RWPE2 (cell line): Measurements from ENCODE around the gene LRRC74B.
"Not testable (repeated sequence)": the region's sequence is repeated elsewhere in the genome, so short reads cannot be mapped to it uniquely, and the experiment has no call there.

ENCODE experiments used
- ATAC-seq: fragments of 200-7000 bp; cut with Tn5 transposase; 3 replicates; pipeline ENCODE4 v1.9.1; 2021; ENCODE audit warnings: low read depth
- DNase-seq: peaks from one replicate; pipeline ENCODE4 v3.0.0-alpha.2; 2020; ENCODE audit warnings: low spot score
- H3K27ac ChIP-seq: fragments of 450-650 bp; 2 replicates; pipeline ENCODE4 v1.5.1; 2017; ENCODE audit warnings: mild to moderate bottlenecking; ENCODE audit not compliant: poor library complexity, severe bottlenecking
- H3K27me3 ChIP-seq: fragments of 250-450 bp; sonication (Bioruptor Pico); 2 replicates; pipeline ENCODE4 v1.5.1; 2021; ENCODE audit warnings: mild to moderate bottlenecking, moderate library complexity; ENCODE audit not compliant: insufficient read depth, poor library complexity, severe bottlenecking
- H3K36me3 ChIP-seq: fragments of 250-450 bp; sonication (Bioruptor Pico); 2 replicates; pipeline ENCODE4 v1.5.1; 2020; ENCODE audit warnings: low read depth, mild to moderate bottlenecking, moderate library complexity
- H3K4me1 ChIP-seq: fragments of 250-450 bp; sonication (Bioruptor Pico); 2 replicates; pipeline ENCODE4 v1.5.1; 2021; ENCODE audit warnings: mild to moderate bottlenecking, moderate library complexity; ENCODE audit not compliant: insufficient read depth, poor library complexity, severe bottlenecking
- H3K4me3 ChIP-seq: fragments of 250-450 bp; sonication (Bioruptor Pico); 2 replicates; pipeline ENCODE4 v1.5.1; 2021; ENCODE audit warnings: mild to moderate bottlenecking, moderate library complexity; ENCODE audit not compliant: severe bottlenecking
- H3K9me3 ChIP-seq: fragments of 250-450 bp; sonication (Bioruptor Pico); 2 replicates; pipeline ENCODE4 v1.5.1; 2021; ENCODE audit warnings: mild to moderate bottlenecking, moderate library complexity; ENCODE audit not compliant: severe bottlenecking
- CTCF ChIP-seq: fragments of 450-650 bp; IDR thresholded peaks from one replicate; pipeline ENCODE4 v1.5.1; 2017; ENCODE audit warnings: mild to moderate bottlenecking, moderate library complexity; ENCODE audit not compliant: poor library complexity, severe bottlenecking

The LRRC74B gene

DNA sequence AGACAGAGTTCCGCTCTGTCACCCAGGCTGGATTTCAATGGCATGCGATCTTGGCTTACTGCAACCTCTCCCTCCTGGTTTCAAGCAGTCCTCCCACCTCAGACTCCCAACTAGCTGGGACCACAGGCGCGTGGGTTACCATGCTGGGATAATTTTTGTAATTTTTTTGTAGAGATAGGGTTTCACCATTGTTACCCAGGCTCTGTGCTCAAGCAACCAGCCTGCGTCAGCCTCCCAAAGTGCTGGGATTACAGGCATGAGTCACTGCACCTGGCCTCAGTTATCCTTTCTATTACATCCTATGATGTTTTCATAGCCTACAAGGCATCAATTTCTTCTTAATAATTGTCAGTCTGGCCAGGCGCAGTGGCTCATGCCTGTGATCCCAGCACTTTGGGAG lies 36.5 kb downstream of the LRRC74B start:
- no peak for TF ChIP-seq CTCF
- H3K36me3 ChIP-seq: no peaks in the 10 kb centered on the region
- no peaks in the 10 kb centered on the region for H3K27me3 ChIP-seq
- ATAC-seq (no peak), DNase-seq (no peak)
- H3K27ac ChIP-seq: no peak overlapping the region
- H3K4me1 ChIP-seq: no peaks in the 10 kb centered on the region
- peaks cover 1% of the 10 kb centered on the region for H3K9me3 ChIP-seq
- no peak overlapping the region for H3K4me3 ChIP-seq

- no peak overlapping the region for H3K27ac ChIP-seq
- no peaks in the 10 kb centered on the region for H3K4me1 ChIP-seq
- no peaks in the 10 kb centered on the region for H3K27me3 ChIP-seq
- no peak for DNase-seq
- ATAC-seq: no peak
- H3K4me3 ChIP-seq: no peak overlapping the region
- TF ChIP-seq CTCF: no peak
- peaks cover 1% of the 10 kb centered on the region for H3K9me3 ChIP-seq
- H3K36me3 ChIP-seq: no peaks in the 10 kb centered on the region
Measured at GRCh38 chr22:21087119-21087518, 41.4 kb downstream of the LRRC74B start.

DNA sequence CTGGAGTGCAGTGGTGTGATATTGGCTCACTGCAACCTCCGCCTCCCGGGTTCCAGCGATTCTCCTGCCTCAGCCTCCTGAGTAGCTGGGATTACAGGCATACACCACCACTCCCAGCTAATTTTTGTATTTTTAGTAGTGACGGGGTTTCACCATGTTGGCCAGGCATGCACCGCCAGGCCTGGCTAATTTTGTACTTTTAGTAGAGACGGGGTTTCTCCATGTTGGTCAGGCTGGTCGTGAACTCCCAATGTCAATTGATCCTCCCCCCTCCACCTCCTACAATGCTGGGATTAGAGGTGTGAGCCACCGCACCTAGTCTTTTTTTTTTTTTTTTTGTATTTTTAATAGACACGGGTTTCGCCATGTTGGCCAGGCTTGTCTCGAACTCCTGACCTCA lies 42.2 kb downstream of the LRRC74B start:
- not testable (repeated sequence) for H3K27ac ChIP-seq, H3K27me3 ChIP-seq, H3K9me3 ChIP-seq, H3K36me3 ChIP-seq, H3K4me3 ChIP-seq, DNase-seq, H3K4me1 ChIP-seq, ATAC-seq

- not testable (repeated sequence) for H3K9me3 ChIP-seq, H3K4me1 ChIP-seq, DNase-seq, H3K36me3 ChIP-seq, H3K27ac ChIP-seq, ATAC-seq, H3K4me3 ChIP-seq, H3K27me3 ChIP-seq
Measured at GRCh38 chr22:21091220-21091619, 45.5 kb downstream of the LRRC74B start.

DNA sequence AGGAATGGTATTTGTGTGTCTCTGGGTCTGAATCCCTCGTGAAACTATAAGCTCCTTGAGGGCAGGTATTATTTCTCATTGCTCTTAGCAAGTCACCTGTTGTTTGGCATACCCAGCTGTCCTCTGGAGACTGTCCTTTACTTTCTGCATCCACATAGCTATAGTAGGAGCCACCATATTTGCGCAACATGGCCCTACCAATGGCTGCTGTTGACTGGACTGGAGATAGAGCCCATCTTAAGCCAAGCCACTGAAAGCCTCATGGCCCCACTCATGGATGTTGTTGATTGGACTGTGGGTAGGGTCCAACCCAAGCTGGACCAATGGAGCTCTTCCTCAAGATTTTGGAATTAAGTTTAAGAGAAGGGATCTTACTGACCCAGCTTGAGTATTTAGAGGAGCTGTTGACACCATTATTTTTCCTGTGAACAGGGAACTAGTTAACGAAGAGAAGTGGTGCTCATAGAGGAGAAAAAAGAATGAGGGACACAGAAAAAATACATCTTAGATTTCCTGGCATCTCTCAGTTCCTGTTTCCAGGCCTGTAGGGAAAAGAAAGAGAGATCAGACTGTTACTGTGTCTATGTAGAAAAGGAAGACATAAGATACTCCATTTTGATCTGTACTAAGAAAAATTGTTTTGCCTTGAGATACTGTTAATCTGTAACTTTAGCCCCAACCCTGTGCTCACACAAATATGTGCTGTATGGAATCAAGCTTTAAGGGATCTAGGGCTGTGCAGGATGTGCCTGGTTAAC lies 47.2 kb downstream of the LRRC74B start:
- Histone ChIP-seq H3K4me1 (no peaks in the 10 kb centered on the region), H3K27ac (no peak overlapping the region), H3K9me3 (peaks cover 1% of the 10 kb centered on the region), H3K27me3 (no peaks in the 10 kb centered on the region), H3K36me3 (no peaks in the 10 kb centered on the region), H3K4me3 (no peak overlapping the region)
- ATAC-seq (no peak), DNase-seq (no peak)
- no peak for TF ChIP-seq CTCF

GRCh38 chr22:21093555-21094137 lies 47.9 kb downstream of the LRRC74B start:
- not testable (repeated sequence) for H3K9me3 ChIP-seq, H3K27me3 ChIP-seq, H3K4me3 ChIP-seq, H3K27ac ChIP-seq, H3K36me3 ChIP-seq, H3K4me1 ChIP-seq, DNase-seq, ATAC-seq
